Muscle of arm (tissue), 14 donors: Measurements from ENCODE around the gene ATOH7. TPM values are rescaled to one million over a fixed set of nuclear protein-coding genes. Genes with fewer than 3 reads are reported as not detected.
"Not testable (repeated sequence)": the region's sequence is repeated elsewhere in the genome, so short reads cannot be mapped to it uniquely, and the experiment has no call there.

ENCODE experiments used
- DNase-seq: peaks from one replicate; pipeline ENCODE4 v3.0.0-alpha.2; 2013
- long read RNA-seq, 11 donors: transcript quantifications; one replicate each; lab custom pipeline, GENCODE V29; 2026
- polyA plus RNA-seq, 12 donors: library from polyadenylated mRNA; unstranded; fragments of 120-200 nt; gene quantifications; one replicate each; pipeline ENCODE4 v1.2.1, GENCODE V29; 2013; ENCODE audit not compliant: insufficient read length in 12 of 12

ATOH7 gene
- polyA plus RNA-seq: under 1 TPM in 5 of 12 donors, not detected in 7; 0.13 to 0.32 (median 0.17) TPM
- long read RNA-seq, donor 1: 0 reads
- long read RNA-seq, donor 2: 0 reads
- long read RNA-seq, donor 3: 0 reads
- long read RNA-seq, donor 4: 0 reads
- long read RNA-seq, donor 5: 0 reads
- long read RNA-seq, donor 6: 0 reads
- long read RNA-seq, donor 7: 0 reads
- long read RNA-seq, donor 8, partial matches to known transcripts: 0 of 2 reads
- long read RNA-seq, donor 8, other reads (novel, unspliced or antisense): 0 of 2 reads
- long read RNA-seq, donor 9, partial matches to known transcripts: 0 of 1 reads
- long read RNA-seq, donor 9, other reads (novel, unspliced or antisense): 0 of 1 reads
- long read RNA-seq, donor 10: 0 reads
- long read RNA-seq, donor 11, partial matches to known transcripts: 0 of 1 reads
- long read RNA-seq, donor 11, other reads (novel, unspliced or antisense): 0 of 1 reads

- DNase-seq: no peak
Measured at GRCh38 chr10:68231817-68232251, at the start of gene ATOH7. ATOH7 (minus strand) TSS chr10:68232113; CDS start chr10:68231677, 436 bp downstream.

GRCh38 chr10:68280758-68281157 lies 48.8 kb upstream of the ATOH7 start:
- no peak for DNase-seq

DNA sequence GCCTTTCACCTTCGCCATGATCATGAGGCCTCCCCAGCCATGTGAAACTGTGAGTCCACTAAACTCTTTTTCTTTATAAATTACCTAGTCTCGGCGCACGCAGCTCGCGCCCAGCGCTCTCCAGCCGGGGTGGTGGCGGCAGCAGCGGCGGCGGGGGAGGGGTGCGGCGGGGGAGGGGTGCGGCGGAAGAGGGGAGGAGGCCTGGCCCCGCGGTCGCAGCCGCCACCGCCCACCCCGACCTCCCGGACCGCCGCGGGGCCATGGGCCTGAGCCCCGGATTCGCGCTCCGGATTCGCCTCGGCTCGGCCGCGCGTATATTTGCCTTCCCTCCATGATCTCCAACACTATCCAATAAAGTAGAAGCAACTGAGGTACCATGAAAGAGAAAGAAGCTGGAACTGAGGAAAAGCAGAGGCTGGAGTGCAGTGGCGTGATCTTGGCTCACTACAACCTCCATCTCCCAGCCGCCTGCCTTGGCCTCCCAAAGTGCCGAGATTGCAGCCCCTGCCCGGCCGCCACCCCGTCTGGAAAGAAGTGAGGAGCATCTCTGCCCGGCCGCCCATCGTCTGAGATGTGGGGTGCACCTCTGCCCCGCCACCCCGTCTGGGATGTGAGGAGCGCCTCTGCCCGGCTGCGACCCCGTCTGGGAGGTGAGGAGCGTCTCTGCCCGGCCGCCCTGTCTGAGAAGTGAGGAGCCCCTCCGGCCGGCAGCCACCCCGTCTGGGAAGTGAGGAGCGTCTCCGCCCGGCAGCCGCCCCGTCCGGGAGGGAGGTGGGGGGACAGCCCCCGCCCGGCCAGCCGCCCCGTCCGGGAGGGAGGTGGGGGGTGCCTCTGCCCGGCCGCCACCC lies 47.2 kb upstream of the ATOH7 start:
- not testable (repeated sequence) for DNase-seq

GRCh38 chr10:68277814-68278213 lies 45.9 kb upstream of the ATOH7 start:
- not testable (repeated sequence) for DNase-seq

GRCh38 chr10:68276224-68276623 lies 44.3 kb upstream of the ATOH7 start:
- DNase-seq: no peak

GRCh38 chr10:68275600-68276126 lies 43.8 kb upstream of the ATOH7 start:
- DNase-seq: no peak

GRCh38 chr10:68272833-68273232 lies 40.9 kb upstream of the ATOH7 start:
- no peak for DNase-seq

DNA sequence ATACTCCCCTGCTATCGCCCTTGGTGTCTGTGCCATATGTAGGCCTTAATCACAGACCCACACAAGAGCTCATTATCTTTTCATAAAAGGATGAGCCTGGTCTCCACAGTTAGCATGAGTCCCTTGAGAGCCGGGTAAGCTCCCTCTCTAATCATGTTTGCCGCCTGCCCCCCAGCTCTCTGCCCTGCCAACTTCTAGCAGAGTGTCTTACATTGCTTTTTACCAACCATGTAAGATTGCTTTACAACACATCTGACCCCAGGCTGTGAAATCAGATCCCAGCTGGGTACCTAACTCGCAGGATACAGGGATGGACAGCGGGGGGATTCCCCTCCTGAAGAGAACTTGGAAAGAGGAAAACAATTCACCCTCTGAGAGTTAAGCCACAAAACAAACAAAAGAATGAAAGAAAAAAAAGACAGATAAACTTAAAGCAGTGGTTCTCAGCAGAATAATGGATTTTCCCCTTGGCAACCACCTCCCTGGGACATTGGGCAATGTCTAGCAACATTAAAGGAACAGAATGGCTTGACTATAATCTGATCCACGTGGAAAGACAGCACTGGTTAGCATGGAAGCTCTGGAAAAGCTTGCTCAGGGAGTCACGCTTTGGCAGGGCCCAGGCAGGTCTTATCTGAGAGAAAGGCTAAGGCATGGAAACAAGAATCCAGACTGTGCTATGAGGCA lies 39.4 kb upstream of the ATOH7 start:
- DNase-seq: no peak

GRCh38 chr10:68269562-68270290 lies 37.8 kb upstream of the ATOH7 start:
- DNase-seq: no peak

DNA sequence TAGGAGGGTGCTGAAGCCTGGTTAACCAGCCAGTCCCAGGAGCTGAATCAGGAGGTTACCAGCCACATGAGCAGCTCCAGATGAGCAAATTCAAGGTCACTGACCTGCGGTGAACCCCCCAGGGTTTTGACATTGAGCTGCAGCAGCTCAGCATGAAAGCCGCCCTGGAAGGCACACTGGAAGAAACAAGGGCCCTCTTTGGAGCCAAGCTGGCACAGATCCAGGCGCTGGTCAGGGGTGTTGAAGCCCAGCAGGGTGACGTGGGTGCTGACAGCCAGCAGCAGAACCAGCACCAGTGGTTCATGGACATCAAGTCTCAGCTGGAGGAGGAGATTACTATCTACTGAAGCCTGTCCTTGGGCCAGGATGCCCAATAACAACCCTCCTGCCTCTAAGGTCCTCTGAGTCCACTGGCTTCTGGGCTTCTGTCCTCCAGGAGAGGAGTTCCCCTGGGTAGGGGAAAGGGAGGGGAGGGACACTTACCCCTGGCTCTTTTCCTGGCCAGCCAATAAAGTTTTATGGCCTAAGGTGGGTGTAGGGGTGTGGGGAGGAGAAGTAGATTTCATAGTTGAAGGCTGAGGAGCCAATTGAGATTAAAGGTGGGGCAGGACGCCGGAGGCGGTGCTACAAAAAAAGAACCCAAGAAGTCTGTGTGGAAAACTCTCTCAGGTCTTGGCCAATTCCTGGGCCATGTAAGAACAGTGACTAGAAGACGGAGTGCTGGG lies 29.4 kb upstream of the ATOH7 start:
- no peak for DNase-seq

DNA sequence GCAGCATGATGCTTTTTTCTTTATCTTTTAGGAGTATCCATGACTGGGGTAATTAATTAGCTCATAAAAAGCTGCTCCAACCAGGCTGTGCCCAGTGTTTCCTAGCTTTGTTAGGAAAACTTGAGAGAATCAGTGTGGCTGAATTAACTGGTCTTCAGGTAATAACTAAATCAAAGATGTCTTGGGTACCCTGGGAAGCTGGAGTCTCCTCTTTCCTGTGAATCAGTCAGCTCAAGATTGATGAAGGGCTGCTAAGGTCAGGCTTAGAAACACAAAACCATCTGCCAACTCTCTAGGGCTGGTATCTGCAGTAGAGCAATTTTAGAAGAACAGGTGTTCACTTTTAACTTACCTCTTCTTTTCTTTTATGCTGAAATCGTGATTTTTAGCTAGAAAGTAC lies 21.4 kb upstream of the ATOH7 start:
- DNase-seq: no peak

- DNase-seq: no peak
Measured at GRCh38 chr10:68251625-68252495, 19.9 kb upstream of the ATOH7 start.

DNA sequence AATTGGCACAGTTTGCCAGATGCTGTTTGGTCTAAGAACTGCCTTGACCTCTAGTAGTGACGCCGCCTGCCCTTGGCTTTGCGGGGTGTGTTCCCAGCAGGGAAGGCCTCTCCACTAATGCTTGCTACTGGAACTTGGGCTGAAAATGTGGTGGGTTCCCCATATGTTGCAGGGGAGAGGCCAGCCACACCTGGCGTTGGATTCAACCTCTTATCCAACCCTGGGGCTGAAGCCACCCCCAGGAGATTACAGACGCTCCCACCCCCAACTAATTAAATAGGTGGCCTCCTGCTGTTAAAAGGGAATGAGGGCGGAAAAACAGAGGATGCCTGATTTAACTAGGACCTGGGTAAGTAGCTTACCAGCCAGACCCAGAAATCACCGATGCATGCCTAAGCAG lies 19.2 kb upstream of the ATOH7 start:
- DNase-seq: no peak

DNA sequence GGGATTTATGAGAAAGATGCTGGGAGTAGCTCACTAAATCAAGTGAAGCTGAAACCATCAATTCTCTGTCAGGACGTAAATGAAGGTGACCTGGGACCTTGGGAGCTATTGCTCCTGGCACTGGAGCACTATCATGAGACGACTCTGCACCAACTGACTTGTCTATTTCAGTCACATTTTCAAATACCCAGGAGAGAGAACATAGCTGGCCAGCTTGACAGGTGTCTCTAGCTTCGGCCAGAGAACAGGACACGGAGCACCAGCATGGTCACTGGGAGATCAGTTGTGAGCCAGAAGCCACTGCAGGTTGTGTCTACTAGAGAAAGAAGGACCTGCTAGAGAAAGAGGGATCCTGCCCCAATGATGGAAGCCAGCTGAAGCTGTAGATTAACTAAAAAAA lies 17.4 kb upstream of the ATOH7 start:
- no peak for DNase-seq

GRCh38 chr10:68247931-68248330 lies 16.0 kb upstream of the ATOH7 start:
- DNase-seq: no peak

- not testable (repeated sequence) for DNase-seq
Measured at GRCh38 chr10:68246397-68246796, 14.5 kb upstream of the ATOH7 start.

DNA sequence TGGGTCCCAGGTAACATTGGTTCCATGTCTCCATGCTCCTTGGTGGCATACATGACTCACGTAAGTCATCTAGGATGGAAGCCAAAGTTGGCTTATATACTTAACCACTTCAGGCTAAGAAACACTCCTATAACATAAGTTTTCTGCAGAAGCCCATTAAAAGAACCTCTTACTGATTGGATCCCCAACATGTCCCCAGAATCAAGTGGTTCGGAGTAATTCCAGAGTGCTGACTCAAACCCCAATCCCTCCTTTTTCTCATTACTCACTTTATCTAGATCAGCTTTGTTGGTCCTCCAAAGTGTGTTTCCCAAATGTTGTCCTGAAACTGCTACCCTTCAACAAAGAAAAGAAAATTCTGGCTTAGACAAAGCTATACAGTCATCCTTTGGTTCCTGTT lies 10.1 kb upstream of the ATOH7 start:
- DNase-seq: no peak

GRCh38 chr10:68239596-68240150 lies 7.8 kb upstream of the ATOH7 start:
- no peak for DNase-seq

- no peak for DNase-seq
Measured at GRCh38 chr10:68239069-68239468, 7.2 kb upstream of the ATOH7 start.
